Measurements from ENCODE around the gene TUBG1.
"Not testable (repeated sequence)": the region's sequence is repeated elsewhere in the genome, so short reads cannot be mapped to it uniquely, and the experiment has no call there.

The TUBG1 gene

GRCh38 chr17:42647778-42648177 lies 38.3 kb downstream of the TUBG1 start:
- no peaks in the 10 kb centered on the region for H3K27me3 ChIP-seq (ENCODE audit: control insufficient read depth, insufficient read depth, low read length)
- H3K9ac ChIP-seq (ENCODE audit: low read length), result no peak overlapping the region
- H3K36me3 ChIP-seq (ENCODE audit: control insufficient read depth, insufficient read depth, low read length), result no peaks in the 10 kb centered on the region
- no peak overlapping the region for H3K4me3 ChIP-seq (ENCODE audit: low read length)
- H3K9me3 ChIP-seq (ENCODE audit: control insufficient read depth, low read length), result no peaks in the 10 kb centered on the region
- no peaks in the 10 kb centered on the region for H3K4me1 ChIP-seq (ENCODE audit: control insufficient read depth, insufficient read depth, low read length)

DNA sequence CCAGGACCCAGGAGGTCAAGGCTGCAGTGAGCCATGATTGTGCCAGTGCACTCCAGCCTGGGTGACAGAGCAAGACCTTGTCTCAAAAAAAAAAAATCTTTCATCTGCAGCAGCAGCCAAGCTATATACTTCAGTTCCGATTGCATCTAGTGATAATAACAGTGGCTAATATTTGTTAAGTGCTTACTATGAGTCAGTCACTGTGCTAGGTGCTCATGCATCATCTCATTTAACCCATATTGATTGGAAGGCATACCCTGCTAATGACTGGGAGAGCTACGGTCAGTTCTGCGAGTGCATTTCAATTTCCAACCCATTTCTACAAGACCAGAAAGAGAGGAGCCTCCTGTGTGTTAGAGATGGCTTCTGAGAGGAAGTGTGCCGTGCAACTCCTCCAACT lies 41.9 kb downstream of the TUBG1 start:
- Histone ChIP-seq H3K27me3 (ENCODE audit: control insufficient read depth, insufficient read depth, low read length) (peaks cover 8% of the 10 kb centered on the region), H3K4me3 (ENCODE audit: low read length) (no peak overlapping the region), H3K4me1 (ENCODE audit: control insufficient read depth, insufficient read depth, low read length) (peaks cover 12% of the 10 kb centered on the region), H3K9ac (ENCODE audit: low read length) (no peak overlapping the region), H3K9me3 (ENCODE audit: control insufficient read depth, low read length) (no peaks in the 10 kb centered on the region), H3K36me3 (ENCODE audit: control insufficient read depth, insufficient read depth, low read length) (no peaks in the 10 kb centered on the region)

- H3K4me3 ChIP-seq (ENCODE audit: low read length), result no peak overlapping the region
These were observed 44.0 kb downstream of the TUBG1 start for GRCh38 chr17:42653179-42654124.

DNA sequence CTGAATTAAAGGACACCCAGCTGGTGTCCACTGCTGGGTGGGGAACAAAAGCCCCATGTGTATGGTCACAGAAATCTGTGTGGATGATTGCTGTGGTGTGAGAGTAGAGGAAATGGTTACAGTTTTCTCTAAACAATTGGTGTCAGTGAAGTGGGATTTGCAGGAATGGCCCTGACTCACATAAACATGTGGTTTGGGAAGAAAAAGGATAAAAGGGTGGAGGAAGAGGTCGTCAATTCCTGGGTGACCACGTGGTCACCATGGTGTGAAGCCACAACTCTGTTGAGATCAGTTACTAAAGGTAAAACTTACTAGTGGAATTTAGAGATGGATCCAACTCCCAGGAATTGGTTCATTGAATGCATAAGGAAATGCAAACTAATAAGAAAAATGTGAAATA lies 46.0 kb downstream of the TUBG1 start:
- Histone ChIP-seq H3K36me3 (ENCODE audit: control insufficient read depth, insufficient read depth, low read length) (no peaks in the 10 kb centered on the region), H3K4me3 (ENCODE audit: low read length) (no peak overlapping the region), H3K9me3 (ENCODE audit: control insufficient read depth, low read length) (no peaks in the 10 kb centered on the region), H3K4me1 (ENCODE audit: control insufficient read depth, insufficient read depth, low read length) (peaks cover 22% of the 10 kb centered on the region), H3K9ac (ENCODE audit: low read length) (no peak overlapping the region), H3K27me3 (ENCODE audit: control insufficient read depth, insufficient read depth, low read length) (peaks cover 8% of the 10 kb centered on the region)

More at GRCh38 chr17:42653179-42654124, 44.0 kb downstream of the TUBG1 start:
- Histone ChIP-seq H3K9ac (ENCODE audit: low read length) (peak overlapping the region; percentile 72), H3K36me3 (ENCODE audit: control insufficient read depth, insufficient read depth, low read length) (no peaks in the 10 kb centered on the region), H3K9me3 (ENCODE audit: control insufficient read depth, low read length) (no peaks in the 10 kb centered on the region), H3K27me3 (ENCODE audit: control insufficient read depth, insufficient read depth, low read length) (peaks cover 8% of the 10 kb centered on the region), H3K4me1 (ENCODE audit: control insufficient read depth, insufficient read depth, low read length) (peaks cover 12% of the 10 kb centered on the region)

GRCh38 chr17:42657824-42658588 lies 48.5 kb downstream of the TUBG1 start:
- Histone ChIP-seq H3K9me3 (ENCODE audit: control insufficient read depth, low read length) (no peaks in the 10 kb centered on the region), H3K4me1 (ENCODE audit: control insufficient read depth, insufficient read depth, low read length) (peaks cover 22% of the 10 kb centered on the region)

GRCh38 chr17:42659079-42659931 lies 49.8 kb downstream of the TUBG1 start, which contains the start of gene TUBG2:
TSS of gene TUBG2 (plus strand) at chr17:42659284. CDS start at chr17:42659504, 220 bp downstream.
- Histone ChIP-seq H3K9ac (ENCODE audit: low read length) (peak within 1 kb of the TSS; percentile 71), H3K9me3 (ENCODE audit: control insufficient read depth, low read length) (no peaks in the 10 kb centered on the region), H3K4me3 (ENCODE audit: low read length) (peak within 1 kb of the TSS; percentile 57), H3K27me3 (ENCODE audit: control insufficient read depth, insufficient read depth, low read length) (no peaks in the 10 kb centered on the region), H3K4me1 (ENCODE audit: control insufficient read depth, insufficient read depth, low read length) (peaks cover 11% of the 10 kb centered on the region), H3K36me3 (ENCODE audit: control insufficient read depth, insufficient read depth, low read length) (no peaks in the 10 kb centered on the region)

More at GRCh38 chr17:42657824-42658588, 48.5 kb downstream of the TUBG1 start:
- Histone ChIP-seq H3K27me3 (ENCODE audit: control insufficient read depth, insufficient read depth, low read length) (peaks cover 8% of the 10 kb centered on the region), H3K36me3 (ENCODE audit: control insufficient read depth, insufficient read depth, low read length) (no peaks in the 10 kb centered on the region), H3K4me3 (ENCODE audit: low read length) (no peak overlapping the region), H3K9ac (ENCODE audit: low read length) (no peak overlapping the region)

DNA sequence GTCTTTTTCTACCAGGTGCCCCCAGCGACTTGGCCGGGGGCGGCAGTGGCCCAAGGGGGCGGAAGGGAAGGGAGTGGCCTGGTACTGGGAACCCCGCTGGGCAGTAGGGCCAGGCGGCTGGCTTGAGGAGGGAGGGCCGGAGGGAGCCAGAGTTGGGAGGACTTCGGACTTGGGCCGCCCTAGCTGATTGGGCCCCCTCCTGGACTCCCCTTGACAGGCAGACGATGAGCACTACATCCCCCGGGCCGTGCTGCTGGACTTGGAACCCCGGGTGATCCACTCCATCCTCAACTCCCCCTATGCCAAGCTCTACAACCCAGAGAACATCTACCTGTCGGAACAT lies 50.4 kb downstream of the TUBG1 start:
- H3K36me3 ChIP-seq (ENCODE audit: control insufficient read depth, insufficient read depth, low read length); H3K4me3 ChIP-seq (ENCODE audit: low read length); H3K27me3 ChIP-seq (ENCODE audit: control insufficient read depth, insufficient read depth, low read length); H3K9me3 ChIP-seq (ENCODE audit: control insufficient read depth, low read length): not testable (repeated sequence)
- peaks cover 10% of the 10 kb centered on the region for H3K4me1 ChIP-seq (ENCODE audit: control insufficient read depth, insufficient read depth, low read length)
- H3K9ac ChIP-seq (ENCODE audit: low read length), result peak overlapping the region; percentile 71

DNA sequence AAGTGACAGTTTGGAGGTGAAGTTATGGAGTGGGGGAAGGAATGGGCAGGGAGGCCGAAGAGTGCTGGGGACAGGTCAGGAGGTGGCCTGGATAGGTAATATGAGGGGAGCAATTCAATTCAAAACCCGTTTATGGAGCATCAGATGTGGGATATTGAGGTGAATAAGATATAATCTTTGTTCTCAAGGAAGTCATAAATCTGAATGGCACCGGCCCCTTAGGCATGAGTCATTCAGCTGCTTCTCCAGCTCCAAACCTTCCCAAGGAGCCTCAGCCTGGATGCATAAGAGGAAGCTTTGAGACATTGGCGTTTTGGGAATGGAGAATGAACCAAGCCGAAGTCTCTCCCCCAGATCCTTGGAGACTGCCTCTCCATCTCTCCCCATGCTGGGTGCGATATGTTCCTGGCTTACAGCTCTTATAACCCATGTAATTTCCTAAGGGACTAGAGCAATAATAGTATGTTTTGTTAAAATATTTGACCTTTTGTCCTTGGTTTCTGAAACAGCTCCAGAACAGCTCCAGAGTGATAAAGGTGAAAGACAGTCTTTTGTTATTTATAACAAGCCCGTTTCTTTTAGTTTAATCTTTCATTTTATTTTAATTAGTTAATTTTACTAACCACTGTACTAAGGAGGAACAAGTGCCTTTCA lies 51.3 kb downstream of the TUBG1 start:
- Histone ChIP-seq H3K9me3 (ENCODE audit: control insufficient read depth, low read length) (no peaks in the 10 kb centered on the region), H3K36me3 (ENCODE audit: control insufficient read depth, insufficient read depth, low read length) (no peaks in the 10 kb centered on the region), H3K4me3 (ENCODE audit: low read length) (no peak overlapping the region), H3K4me1 (ENCODE audit: control insufficient read depth, insufficient read depth, low read length) (peaks cover 10% of the 10 kb centered on the region), H3K27me3 (ENCODE audit: control insufficient read depth, insufficient read depth, low read length) (no peaks in the 10 kb centered on the region), H3K9ac (ENCODE audit: low read length) (no peak overlapping the region)
